HFF-Myc (cell line): Measurements from ENCODE around the gene LRRFIP1.
"Not testable (repeated sequence)": the region's sequence is repeated elsewhere in the genome, so short reads cannot be mapped to it uniquely, and the experiment has no call there.

Source experiments
- DNase-seq: peaks from one replicate; pipeline ENCODE4 v3.0.0-alpha.2; 2011; ENCODE audit warnings: low read depth; ENCODE audit errors: extremely low read depth
- H3K4me3 ChIP-seq: replicated peaks from 2 replicates; pipeline ENCODE4 v1.5.1; 2011; ENCODE audit warnings: low read depth, mild to moderate bottlenecking, control low read depth, low read length
- TF ChIP-seq, protein P1 (sequence below): IDR thresholded peaks from 2 replicates; pipeline ENCODE4 v1.5.1; 2012; ENCODE audit warnings: mild to moderate bottlenecking, low read depth, low read length, control low read depth; ENCODE audit errors: missing control alignments

LRRFIP1 gene

GRCh38 chr2:237665713-237666143, 38.3 kb downstream of the LRRFIP1 start:
- H3K4me3 ChIP-seq = no peak overlapping the region
- no peak for DNase-seq

DNA sequence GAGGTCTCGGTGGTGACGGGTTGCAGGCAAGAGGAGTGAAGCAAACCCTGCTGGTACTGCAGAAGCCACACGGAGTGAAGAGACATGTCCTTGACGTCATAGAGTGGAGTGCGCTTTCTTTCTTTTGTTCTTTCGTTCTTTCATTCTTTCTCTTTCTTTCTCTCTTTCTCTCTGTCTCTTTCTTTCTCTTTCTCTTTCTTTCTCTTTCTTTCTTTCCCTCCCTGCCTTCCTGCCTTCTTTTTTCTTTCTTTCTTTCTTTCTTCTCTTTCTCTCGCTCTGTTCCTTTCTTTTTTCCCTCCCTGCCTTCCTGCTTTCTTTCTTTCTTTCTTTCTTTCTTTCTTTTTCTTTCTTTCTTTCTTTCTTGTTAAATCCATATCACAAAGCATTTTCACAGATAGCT, 39.2 kb downstream of the LRRFIP1 start:
- DNase-seq = no peak
- no peak overlapping the region for H3K4me3 ChIP-seq
- TF ChIP-seq, protein P1, sequence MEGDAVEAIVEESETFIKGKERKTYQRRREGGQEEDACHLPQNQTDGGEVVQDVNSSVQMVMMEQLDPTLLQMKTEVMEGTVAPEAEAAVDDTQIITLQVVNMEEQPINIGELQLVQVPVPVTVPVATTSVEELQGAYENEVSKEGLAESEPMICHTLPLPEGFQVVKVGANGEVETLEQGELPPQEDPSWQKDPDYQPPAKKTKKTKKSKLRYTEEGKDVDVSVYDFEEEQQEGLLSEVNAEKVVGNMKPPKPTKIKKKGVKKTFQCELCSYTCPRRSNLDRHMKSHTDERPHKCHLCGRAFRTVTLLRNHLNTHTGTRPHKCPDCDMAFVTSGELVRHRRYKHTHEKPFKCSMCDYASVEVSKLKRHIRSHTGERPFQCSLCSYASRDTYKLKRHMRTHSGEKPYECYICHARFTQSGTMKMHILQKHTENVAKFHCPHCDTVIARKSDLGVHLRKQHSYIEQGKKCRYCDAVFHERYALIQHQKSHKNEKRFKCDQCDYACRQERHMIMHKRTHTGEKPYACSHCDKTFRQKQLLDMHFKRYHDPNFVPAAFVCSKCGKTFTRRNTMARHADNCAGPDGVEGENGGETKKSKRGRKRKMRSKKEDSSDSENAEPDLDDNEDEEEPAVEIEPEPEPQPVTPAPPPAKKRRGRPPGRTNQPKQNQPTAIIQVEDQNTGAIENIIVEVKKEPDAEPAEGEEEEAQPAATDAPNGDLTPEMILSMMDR = no peak

More at GRCh38 chr2:237665713-237666143, 38.3 kb downstream of the LRRFIP1 start:
- TF ChIP-seq, protein P1 = no peak

DNA sequence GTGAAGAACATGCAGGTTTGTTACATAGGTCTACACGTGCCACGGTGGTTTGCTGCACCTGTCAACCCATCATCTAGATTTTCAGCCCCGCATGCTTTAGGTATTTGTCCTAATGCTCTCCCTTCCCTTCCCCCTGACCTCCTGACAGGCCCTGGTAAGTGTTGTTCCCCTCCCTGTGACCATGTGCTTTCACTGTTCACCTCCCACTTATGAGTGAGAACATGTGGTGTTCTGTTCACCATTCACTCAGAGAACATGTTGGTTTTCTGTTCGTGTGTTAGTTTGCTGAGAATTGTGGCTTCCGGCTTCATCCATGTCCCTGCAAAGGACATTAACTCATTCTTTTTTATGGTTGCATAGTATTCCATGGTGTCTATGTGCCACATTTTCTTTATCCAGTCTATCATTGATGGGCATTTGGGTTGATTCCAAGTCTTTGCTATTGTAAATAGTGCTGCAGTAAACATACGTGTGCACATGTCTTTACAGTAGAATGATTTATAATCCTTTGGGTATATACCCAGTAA, 39.7 kb downstream of the LRRFIP1 start:
- not testable (repeated sequence) for H3K4me3 ChIP-seq, DNase-seq

- TF ChIP-seq, protein P1 = no peak
- no peak for DNase-seq
- no peak overlapping the region for H3K4me3 ChIP-seq
These were observed 40.5 kb downstream of the LRRFIP1 start for GRCh38 chr2:237667893-237668292.

GRCh38 chr2:237668440-237668839, 41.1 kb downstream of the LRRFIP1 start:
- H3K4me3 ChIP-seq = no peak overlapping the region
- TF ChIP-seq, protein P1 = no peak
- DNase-seq = no peak

DNA sequence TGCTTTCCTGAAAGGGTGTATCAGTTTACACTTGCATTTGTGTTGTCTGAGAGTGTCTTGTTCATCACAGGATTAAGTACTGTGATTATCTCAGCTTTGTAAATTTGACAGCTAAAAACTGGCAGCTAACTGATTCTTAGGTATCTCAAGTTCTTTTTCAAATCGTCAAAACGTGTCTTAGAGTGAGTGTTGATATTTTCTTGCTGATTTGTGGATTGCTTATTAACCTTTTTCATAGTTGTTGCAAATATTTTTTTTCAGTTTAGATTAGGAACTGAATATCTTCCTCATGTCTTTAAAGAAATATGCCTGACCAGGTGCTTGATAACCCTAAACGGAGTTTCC, 41.9 kb downstream of the LRRFIP1 start:
- DNase-seq = no peak
- TF ChIP-seq, protein P1 = no peak
- 0 out of 2 replicates have a peak overlapping the region, but pooled peaks have one; percentile 5 for H3K4me3 ChIP-seq

DNA sequence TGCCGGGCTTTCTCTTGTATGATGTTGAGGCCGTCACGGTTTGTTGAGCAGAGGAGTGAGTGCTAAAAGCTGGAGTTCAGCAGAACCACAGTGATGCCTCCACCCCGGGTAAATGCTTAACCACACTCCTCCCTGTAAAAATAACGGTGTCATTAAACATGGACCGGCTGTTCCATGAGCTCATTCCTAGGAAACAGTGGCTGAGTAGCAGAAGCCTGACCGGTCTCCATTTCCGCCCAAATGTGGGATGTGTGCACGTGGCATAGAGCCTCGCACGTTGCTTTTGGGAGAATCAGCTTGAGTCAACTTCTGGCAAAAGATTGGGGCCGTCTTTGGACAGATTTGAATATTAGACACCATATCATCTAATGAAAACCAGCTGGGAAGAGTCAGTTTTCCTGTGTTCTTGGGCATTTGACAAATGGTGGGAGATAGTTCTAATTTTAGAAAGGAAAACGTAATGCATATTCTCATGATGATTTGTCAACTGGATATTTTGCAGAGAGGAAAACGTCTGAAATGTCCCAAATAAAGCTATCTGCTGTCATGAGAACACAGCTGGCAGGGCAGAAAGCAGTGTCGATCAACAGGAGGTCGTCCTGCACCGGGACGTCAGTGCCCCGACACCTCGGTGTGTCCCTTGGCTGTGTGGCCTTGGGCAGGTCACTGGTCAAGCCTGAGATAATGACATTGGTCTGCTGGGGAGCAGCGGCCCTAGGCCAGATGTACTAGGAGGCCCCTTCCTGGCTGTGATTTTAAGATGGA, 42.4 kb downstream of the LRRFIP1 start:
- H3K4me3 ChIP-seq = peak overlapping the region; percentile 20
- DNase-seq = peak; percentile 99
- TF ChIP-seq, protein P1 = no peak
